Nucleus accumbens (tissue), 56 donors: ENCODE results near the gene TM9SF2.

Experiments
- DNase-seq, 56 donors: peaks; one replicate each; lab custom pipeline; 2025; lab: John Stamatoyannopoulos, UW

The TM9SF2 gene

DNA sequence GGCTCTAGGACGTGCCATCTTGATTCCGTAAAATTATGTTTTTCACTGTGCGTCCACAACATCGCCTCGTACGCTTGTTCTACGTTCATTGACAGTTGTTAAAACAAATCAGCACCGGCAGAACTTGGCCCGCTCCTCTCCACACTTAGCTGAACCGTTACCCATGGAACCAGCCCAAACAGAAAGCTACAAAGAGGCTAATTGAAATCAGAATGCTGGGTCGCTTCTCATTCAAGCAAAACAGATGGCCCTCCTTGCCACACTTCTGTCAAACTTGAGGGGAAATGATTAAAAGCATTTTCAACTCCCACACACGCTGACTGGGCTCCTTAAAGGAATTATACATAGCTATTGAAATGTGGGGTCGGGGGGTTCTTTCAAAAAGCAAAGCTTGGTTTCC lies 71.6 kb downstream of the TM9SF2 start:
- DNase-seq = peak in 1 of 56 donors; percentile 13

DNA sequence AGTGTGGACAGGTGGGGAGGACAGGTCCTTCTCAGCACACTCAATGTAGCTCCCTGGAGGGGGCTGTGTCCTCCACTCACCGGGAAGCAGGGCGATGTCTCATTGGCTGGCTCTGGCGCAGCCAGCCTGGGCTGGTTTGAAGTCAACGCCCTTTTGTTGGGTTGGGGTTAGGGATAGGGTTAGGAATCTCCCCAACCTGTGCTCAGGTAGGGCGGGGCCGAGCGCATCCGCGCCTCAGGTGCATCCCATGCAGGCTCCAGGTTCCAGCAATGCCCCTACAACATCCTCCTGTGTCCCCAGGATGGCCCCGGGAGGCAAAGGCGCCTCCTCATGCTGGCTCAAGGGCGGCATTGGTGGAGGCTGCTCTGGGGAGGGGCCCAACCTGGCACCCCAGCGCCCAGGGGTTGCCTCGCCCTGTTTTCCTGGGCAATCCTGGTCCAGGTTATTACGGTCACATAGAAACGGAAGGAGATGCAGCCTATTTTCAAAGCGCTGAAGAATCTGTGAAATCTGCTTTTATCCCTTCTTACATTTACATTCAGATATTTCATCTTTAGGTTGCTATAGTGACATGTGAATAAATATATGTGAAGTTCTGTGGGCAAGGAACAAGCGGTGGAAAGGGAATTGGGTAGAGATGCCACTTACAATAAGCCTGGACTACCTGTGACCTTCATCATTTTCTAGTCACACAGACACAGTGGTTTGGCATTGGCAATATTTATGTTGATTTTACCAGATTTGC lies 74.3 kb downstream of the TM9SF2 start:
- DNase-seq = peak in 1 of 56 donors; percentile 6

DNA sequence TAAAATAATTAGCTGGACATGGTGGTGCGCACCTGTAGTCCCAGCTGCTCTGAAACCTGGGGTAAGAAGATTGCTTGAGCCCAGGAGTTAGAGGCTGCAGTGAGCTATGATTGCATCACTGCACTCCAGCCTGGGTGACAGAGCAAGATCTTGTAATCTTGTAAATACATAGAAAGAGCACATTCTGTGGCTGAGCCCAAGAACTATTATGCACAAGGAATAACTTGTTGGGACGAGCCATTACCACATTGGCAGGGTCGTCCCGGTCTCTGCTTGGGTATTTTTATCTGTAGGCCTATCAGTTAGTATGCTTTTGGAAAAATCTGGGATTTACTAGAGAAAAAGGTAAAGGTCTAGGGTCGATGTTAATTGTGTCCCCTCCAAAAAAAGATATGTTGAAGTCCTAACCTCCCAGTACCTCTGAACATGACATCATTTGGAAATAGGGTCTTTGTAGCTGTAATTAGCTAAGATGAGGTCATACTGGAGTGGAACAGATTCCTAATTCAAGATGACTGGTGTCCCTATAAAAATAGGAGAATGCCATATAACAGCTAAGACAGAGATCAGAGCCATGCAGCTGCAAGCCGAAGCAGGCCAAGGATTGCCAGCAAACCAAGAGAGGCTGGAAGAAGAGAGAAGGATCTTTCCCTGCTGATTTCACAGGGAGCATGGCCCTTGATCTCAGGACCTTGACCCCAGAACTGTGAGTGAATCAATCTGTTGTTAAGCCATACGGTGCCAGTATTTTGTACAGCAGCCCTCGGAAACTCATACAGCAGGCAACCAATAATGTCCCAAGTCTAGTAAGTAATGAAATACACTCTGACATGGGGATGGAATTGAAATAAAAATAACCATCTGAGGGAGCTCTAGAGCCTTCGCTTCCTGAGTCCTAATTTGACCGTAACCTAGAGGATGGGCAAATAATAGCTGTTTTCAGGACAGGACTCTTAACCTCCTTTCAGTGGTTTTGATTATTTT lies 77.0 kb downstream of the TM9SF2 start:
- no peak for DNase-seq

DNA sequence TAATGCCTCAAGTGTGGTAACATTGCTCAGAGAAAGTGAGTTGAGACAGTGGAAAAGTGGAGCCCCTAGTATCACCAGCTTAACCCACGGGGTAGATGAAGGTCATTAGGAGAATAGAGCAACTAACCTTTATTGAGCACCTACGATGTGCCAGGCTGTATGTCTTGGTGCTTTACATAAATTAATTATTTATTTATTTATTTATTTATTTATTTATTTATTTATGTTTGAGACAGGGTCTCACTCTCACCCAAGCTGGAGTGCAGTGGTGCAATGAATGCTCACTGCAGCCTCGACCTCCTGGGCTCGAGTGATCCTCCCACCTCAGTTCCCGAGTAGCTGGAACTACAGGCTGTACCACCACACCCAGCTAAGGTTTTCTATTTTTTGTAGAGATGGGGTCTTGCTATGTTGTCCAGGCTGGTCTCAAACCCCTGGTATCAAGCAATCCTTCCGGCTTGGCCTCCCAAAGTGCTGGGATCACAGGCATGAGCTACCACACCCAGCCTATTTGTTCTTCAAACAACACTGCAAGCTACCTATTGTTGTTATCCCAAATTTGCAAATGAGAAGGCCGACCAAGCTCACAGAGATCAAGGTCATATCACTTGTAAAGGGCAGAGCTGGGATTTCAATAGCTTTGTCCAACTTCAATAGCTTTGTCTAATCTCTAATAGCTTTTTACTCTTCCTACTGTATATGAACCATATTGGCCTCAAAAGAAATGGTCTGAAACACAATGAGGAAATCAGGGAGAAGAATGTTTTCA lies 79.4 kb downstream of the TM9SF2 start:
- no peak for DNase-seq

DNA sequence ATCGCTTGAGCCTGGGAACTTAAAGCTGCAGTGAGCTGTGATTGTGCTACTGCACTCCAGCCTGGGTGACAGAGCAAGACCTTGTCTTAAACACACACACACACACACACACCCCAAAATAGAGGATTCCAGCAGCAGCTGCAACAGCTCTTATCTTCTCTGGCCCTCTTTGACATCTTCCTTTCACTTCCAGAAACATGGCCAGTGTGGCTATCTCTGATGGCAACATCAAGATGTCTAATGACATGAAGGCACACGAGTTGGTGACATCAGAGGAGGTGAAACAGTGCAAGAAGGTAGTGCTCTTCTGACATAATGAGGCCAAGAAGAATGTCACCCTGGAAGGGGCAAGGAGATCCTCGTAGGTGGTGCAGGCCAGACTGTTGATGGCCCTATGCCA lies 81.2 kb downstream of the TM9SF2 start:
- no peak for DNase-seq

DNA sequence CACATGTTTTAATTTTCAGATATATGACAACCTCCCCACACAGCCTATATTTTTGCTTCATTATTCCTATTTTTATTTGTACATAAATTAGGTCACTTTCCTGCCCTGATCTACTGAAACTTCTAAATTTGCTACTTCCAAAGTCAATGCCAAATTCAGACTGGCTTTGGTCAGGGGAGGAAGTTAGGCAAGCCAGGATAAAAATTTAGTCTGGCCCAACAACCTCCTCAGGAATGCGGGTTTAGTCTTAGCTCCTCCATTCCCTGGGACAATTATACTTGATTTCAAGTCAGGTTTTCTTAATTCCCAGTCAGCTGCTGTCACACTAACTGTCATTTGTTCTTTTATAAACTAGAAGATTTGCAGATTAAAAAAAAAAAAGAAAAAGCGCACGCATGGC lies 84.3 kb downstream of the TM9SF2 start:
- DNase-seq = no peak

DNA sequence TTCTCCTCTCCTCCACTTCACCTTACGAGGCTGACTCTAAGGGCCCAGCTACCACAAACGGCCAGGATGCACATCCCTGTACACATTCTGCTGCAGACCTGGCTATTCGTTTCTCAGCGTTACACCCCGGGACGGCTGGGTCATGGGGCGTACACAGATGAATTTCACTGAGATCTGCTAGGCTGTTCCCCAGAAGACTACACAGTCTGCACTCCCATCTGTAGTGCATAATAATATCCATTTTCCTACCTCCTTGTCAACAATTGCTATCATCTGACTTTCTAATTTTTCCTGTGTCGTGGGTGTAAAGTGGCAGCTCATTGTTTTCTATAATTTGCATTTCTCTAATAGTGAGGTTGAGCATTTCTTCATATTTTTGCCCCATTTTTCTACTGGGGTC lies 85.7 kb downstream of the TM9SF2 start:
- DNase-seq = peak in 5 of 56 donors; percentile 8 to 20 (median 9)

DNA sequence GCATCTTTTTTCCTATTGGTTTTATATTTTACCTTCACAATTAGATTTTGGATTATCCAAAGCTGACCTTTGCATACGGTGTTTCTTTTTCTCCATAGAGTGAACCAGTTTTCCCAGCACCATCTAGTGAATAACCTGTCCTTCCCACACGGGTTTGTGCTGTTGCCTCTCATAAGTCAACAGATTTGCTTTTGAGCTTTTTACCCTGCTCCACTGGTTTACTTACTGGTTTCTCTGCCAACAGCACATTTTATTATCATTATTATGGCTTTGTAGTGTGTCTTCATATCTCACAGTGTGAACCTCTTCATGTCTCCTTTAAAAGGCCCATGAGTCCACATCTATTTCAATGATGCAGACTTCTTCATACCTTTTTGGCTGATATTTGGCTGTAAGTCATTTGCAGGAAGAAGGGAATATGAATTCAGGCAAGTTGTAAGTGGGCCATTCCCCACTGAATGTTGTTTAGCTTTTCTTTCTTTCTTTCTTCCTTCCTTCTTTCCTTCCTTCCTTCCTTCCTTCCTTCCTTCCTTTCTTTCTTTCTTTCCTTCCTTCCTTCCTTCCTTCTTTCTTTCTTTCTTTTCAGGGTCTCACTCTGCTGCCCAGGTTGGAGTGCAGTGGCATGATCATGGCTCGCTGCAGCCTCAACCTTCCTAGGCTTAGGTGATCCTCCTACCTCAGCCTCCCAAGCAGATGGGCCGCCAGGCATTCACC lies 86.8 kb downstream of the TM9SF2 start:
- DNase-seq = no peak

DNA sequence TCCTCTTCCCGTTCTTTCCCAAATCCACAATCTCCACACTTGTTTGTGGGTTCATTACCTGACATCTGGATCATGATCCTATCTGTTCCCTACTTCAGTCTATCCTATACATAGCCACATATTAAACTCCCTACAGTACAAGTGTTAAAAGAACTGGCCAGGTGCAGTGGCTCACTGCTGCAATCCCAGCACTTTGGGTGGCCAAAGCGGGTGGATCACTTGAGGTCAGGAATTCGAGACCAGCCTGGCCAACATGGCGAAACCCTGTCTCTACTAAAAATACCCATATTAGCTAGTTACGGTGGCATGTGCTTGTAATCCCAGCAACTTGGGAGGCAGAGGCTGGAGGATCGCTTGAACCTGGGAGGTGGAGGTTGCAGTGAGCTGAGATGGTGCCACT lies 88.3 kb downstream of the TM9SF2 start:
- no peak for DNase-seq

DNA sequence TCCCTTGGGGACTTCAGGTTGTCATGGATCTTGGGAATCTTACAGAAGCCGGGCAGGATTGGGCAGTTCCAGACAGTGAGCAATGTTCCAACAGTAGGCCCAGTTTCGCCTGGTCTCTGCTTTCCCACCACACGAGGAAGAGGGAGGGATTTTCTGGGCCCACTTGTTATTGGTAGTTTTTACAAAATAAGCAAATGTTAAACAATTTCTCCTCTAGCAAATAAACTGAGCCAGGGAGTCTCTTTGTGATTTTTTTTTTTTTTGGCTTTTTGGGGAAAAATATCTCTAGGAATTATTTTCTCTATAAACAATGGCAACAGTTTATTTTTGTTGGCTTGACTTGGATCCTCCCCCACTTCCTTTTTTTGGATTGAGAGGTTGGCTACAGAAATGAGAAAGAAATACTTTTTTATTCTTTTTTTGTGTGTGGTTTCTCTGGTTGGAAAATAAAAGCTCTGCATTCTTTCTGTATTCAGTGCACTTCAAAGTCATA lies 89.3 kb downstream of the TM9SF2 start:
- DNase-seq = no peak

DNA sequence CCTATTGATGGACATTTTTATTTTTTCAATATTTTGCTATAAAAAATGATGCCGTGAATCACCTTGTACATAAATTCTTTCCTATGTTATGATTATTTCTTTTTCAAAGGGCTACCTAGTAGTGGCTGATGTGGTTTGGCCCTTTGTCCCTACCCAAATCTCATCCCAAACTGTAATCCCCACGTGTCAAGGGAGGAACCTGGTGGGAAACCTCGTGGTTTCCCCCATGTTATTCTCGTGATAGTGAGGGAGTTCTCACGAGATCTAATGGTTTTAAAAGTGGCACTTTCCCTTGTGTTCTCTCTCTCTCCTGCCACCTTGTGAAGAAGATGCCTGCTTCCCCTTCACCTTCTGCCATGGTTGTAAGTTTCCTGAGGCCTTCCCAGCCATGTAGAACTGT lies 94.9 kb downstream of the TM9SF2 start:
- no peak for DNase-seq

DNA sequence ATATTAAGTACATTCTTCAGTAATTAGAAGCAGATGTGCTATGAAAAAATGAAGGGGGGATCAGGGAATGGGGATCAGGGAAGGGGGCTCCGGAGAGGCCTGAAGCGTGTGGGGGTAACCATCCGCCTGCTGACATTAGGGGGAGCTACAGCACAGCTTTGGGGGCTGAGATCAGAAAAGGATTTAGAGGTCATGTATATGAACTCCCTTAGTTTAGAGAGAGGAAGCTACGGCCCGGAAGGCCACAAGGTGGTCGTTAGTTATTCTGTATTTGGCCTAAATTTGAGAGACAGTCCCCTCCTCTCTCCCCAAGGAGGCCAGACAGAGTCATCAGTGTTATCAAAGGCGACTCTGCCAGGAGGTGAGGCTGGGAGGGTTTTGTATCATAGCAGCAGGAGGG lies 99.0 kb downstream of the TM9SF2 start:
- DNase-seq = no peak

DNA sequence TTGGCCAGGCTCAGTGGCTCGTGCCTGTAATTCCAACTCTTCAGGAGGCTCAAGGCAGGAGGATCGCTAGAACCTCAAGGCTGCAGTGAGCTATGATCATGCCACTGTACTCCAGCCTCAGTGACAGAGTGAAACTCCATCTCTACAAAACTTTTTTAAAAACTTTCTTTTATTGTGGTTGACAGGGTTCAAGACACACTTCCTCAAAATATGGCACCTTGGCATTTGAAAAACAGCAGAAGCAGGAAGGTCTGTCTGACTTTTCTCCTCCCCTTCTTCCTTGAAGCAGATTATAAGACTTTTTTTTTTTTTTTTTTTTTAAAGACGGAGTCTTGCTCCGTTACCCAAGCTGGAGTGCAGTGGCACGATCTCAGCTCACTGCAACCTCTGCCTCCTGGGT lies 100.3 kb downstream of the TM9SF2 start:
- DNase-seq = no peak

DNA sequence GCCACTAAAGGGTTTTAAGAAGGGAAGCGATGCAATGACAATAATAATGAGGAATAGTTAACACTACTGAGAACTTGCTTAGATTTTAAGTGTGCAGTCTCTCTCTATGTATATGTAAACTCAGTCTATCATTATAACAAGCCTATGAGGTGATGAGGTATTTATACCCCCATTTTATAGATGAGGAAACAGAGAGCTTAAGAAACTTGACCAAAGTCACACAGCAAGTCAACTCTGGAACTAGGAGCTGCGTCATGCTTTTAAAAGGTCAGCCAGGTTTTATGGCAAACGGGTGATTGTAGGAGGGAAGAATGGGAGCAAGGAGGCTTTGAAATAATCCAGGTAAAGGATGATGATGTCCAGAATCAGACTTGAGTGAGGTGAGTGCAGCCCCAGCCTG lies 103.4 kb downstream of the TM9SF2 start:
- no peak for DNase-seq

DNA sequence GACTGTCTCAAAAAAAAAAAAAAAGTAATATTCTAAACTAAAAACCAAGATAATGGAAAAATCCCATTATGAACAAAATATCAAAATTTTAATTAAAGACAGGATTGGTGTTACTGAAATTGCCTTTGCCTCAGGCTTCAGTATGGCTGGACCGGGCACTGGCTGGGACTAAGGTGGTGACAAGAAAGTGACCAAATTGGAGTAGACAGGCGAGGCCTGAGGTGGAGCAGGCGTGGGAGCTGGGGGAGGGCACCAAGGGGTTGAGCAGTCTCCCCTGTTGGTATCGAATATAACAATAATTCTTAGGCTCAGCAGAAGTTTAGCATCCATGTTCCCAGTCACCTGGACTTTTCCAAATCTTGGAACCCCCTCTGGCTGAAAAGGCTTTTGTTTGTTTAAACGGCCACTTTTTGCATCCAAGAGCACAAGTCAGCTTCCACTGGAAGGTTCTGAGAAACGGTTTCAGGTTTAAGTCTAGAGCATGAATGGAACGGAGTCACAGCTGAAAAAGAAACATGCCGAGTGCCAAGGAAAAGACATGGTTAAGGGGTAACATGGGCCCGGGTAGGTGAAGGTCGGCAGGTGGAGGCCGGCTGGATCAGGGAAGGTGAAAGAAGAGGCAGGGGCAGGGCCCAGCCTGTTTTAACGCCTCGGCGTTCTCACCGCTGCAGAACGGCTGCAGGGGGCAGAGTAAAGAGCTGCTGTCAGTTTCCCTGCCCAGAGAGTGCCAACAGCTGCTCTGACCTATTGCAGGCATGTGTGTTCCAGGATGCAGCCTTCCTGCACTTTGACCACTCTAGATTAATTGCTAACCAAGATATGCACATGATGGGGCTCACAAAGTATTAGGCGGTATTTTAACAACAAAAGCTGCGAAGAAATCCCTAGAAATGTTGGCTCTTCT lies 104.4 kb downstream of the TM9SF2 start:
- DNase-seq = peak in 19 of 56 donors; percentile 13 to 58 (median 42)

DNA sequence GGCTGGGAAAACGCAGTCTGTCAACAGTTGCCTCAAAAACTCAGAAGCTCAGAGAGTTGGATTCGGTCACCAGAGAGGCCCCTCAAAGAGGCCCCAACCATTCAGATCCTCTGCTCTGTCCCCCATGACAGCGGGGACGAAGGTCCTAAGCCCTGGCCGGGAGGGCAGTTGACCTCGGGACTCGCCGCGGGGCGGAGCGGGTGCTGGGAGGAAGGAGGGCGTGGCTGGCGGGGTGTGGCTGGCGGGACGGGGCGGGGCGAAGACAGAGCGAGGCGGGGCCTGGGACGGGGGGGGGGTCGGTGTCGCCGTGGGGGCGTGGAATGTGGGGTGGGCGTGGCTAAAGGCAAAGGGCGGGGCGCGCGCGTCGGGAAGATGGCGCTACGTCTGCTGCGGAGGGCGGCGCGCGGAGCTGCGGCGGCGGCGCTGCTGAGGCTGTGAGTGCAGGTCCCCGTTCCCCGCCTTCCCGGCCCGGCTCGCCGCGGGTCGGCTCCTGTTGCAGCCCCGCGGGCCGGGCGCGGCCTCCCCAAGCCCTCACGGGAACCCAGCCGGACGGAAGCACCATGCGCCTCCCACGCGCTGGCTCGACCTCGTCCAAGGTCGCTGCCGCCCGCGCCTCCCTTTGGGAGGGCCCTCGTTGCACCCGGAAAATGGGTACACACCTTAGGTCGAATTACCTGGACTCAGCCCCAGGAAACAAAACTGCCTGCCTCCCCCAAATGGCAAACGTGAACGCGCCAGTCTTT lies 105.2 kb downstream of the TM9SF2 start, which contains the start of gene CLYBL:
Gene CLYBL (plus strand): TSS at position 367 of the 743 bp plus-strand sequence.
- peak; percentile 28 to 95 (median 89) for DNase-seq

DNA sequence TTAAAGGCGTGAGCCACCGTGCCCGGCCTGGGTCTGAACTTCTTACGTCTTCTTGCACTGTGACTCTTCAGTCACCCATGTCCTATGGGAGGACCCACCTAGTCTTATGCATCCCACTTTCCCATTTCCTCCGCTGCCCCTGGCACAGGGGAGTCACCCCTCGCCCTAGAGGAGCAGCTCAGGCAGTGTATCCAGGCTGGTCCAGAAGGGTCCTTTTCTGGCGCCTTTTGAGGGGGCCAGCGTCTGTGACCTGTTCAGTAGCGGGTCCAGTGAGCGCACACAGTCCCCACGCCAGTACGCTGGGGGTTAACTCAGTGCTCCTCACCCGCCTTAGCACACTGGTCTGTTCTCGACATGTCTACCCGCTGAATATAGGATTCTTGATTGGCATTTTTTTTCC lies 107.1 kb downstream of the TM9SF2 start:
- no peak for DNase-seq

DNA sequence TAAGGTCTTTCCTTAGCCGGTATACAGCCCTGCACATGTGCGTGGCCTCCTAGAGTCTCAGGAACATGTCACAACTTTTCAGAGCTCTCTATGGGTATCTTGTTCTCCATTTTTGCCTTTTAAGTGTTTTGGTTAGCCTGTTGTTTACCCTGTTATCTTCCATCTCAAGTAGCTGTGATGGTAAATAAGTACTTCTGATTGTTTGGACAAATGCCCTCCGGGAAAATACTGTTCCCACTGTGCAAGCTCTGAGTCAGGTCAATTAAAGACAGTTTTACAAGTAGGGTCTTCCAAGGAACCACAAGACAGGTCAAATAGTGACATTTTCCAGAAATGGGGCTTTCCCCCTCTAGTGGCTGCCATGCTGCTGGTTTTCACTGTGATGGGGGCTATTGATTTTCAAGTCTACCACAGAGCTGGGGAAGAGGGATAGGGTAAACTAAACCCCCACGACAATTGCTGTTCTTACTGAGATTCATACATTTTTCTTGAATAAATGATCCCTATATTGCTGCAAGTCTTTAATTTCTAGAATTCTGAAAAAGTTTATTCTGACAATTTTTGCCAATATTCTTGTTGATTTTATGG lies 109.5 kb downstream of the TM9SF2 start:
- no peak for DNase-seq
